ENCODE measurements around the gene GDPD5.

GDPD5 gene

DNA sequence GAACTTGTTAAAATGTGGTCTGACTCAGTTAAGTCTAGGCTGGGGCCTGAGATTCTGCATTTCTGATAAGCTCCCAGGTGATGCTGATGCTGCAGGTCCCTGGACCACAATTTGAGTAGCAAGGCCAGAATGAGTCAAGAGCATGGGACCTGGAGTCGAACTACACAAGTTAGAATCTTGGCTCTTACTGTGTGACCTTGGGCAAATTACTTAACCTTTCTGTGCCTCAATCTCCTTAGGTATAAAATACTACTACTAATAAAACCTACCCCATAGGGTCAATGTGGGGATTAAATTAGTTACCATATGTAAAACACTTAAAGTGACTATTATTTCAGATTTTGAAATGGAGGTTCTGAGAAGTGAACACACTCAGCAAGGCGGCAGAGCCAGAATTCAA, 34.3 kb downstream of the GDPD5 start:
- Histone ChIP-seq H3K4me2 (ENCODE audit: low read length) (no peak overlapping the region), H3K27me3 (ENCODE audit: control insufficient read depth, low read length) (no peaks in the 10 kb centered on the region), H3F3A (ENCODE audit: control insufficient read depth, insufficient read depth) (no peaks in the 10 kb centered on the region), H4K20me1 (ENCODE audit: control insufficient read depth, insufficient read depth, low read depth, low read length) (no peaks in the 10 kb centered on the region), H3K9me3 (ENCODE audit: control insufficient read depth, insufficient read depth, low read length) (no peaks in the 10 kb centered on the region), H3K27ac (ENCODE audit: low read depth, low read length) (no peak overlapping the region), H3K9me2 (replicated peaks; ENCODE audit: control insufficient read depth, low read length) (no peaks in the 10 kb centered on the region), H3K79me2 (ENCODE audit: control insufficient read depth, low read length) (no peaks in the 10 kb centered on the region), H3K4me1 (ENCODE audit: control insufficient read depth, low read length) (peaks cover 15% of the 10 kb centered on the region), H3K4me3 (ENCODE audit: low read length) (no peak overlapping the region), H3K36me3 (ENCODE audit: control insufficient read depth, low read length) (no peaks in the 10 kb centered on the region)
- TF ChIP-seq EZH2phosphoT487 (IDR thresholded peaks at IDR 0.05; ENCODE audit: borderline replicate concordance, low read length), result no peak
- TF ChIP-seq, protein P1, sequence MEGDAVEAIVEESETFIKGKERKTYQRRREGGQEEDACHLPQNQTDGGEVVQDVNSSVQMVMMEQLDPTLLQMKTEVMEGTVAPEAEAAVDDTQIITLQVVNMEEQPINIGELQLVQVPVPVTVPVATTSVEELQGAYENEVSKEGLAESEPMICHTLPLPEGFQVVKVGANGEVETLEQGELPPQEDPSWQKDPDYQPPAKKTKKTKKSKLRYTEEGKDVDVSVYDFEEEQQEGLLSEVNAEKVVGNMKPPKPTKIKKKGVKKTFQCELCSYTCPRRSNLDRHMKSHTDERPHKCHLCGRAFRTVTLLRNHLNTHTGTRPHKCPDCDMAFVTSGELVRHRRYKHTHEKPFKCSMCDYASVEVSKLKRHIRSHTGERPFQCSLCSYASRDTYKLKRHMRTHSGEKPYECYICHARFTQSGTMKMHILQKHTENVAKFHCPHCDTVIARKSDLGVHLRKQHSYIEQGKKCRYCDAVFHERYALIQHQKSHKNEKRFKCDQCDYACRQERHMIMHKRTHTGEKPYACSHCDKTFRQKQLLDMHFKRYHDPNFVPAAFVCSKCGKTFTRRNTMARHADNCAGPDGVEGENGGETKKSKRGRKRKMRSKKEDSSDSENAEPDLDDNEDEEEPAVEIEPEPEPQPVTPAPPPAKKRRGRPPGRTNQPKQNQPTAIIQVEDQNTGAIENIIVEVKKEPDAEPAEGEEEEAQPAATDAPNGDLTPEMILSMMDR (IDR thresholded peaks at IDR 0.05; ENCODE audit: low read depth, low read length, poor library complexity, severe bottlenecking), result no peak

DNA sequence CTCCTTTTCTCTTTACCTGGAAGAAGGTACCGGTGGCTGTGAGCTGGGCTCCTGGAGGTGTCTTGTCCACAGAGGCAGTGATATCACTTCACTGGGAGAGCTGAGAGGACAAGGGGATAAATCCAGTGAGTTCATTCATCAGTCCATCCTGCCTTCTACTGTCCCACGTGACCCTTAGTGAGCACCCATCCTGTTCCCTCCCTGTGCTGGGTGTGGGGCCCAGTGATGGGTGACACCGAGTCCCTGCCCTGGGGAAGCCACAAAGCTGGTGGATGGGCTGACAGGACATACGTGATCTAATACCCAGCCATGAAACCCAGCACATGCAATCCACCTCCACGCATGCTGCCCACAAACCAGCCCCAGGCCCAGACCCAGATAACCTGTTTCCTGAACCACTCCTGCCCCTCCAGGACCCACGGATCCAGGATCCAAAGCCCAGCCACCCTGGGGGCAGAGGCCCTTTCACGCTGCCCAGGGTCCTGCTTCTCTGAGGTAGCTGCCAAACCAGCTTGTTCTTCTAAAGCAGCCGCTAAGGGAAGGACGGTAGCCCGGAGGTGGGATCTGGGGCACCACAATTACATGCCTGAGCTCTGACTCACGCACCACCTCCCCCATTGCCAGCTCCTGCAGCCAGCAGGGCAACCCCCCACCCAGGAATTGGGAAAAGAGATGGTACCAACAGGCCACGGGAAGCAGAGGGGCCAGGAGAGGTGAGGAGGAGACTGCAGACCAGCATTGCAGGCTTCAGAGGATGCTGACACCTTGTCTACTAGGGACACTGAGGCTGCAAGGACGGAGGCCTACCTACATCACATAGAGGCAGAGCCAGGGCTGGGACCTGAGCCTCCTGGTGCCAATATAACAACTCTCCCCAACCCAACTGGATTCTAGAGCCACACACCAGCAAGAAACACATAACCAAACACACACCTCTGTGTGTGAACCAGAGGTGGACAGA, 35.2 kb downstream of the GDPD5 start:
- no peak overlapping the region for H3K27ac ChIP-seq (ENCODE audit: low read depth, low read length)

DNA sequence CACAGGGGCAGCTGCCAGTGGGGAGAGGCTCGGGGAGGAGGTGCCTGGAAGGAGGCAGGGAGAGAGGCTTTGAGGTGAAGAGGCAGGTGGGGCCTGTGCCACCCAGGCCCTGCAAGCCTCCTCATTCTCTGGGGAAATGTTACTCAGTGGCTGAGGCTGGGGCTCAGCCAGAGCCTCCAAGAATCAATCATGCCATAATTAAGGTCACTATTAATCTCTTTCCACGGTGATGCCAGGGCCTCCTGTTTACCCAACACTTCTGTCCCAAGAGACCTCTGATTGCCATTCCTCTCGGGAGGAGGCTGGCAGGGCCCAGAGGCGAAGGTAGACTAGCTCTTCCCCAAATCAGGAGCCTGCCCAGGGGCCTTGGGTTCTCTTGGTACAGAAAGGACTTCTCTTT, 38.4 kb downstream of the GDPD5 start:
- H3K27me3 ChIP-seq (ENCODE audit: control insufficient read depth, low read length), result no peaks in the 10 kb centered on the region
- H3K9me2 ChIP-seq (replicated peaks; ENCODE audit: control insufficient read depth, low read length), result no peaks in the 10 kb centered on the region
- no peaks in the 10 kb centered on the region for H3K79me2 ChIP-seq (ENCODE audit: control insufficient read depth, low read length)
- H3K9me3 ChIP-seq (ENCODE audit: control insufficient read depth, insufficient read depth, low read length), result no peaks in the 10 kb centered on the region
- no peak overlapping the region for H3K4me2 ChIP-seq (ENCODE audit: low read length)
- H3K36me3 ChIP-seq (ENCODE audit: control insufficient read depth, low read length), result no peaks in the 10 kb centered on the region
- no peak overlapping the region for H3K4me3 ChIP-seq (ENCODE audit: low read length)
- H3K27ac ChIP-seq (ENCODE audit: low read depth, low read length), result no peak overlapping the region
- TF ChIP-seq, protein P1 (IDR thresholded peaks at IDR 0.05; ENCODE audit: low read depth, low read length, poor library complexity, severe bottlenecking), result no peak
- TF ChIP-seq EZH2phosphoT487 (IDR thresholded peaks at IDR 0.05; ENCODE audit: borderline replicate concordance, low read length), result no peak
- no peaks in the 10 kb centered on the region for H3F3A ChIP-seq (ENCODE audit: control insufficient read depth, insufficient read depth)
- H3K4me1 ChIP-seq (ENCODE audit: control insufficient read depth, low read length), result peaks cover 11% of the 10 kb centered on the region
- no peaks in the 10 kb centered on the region for H4K20me1 ChIP-seq (ENCODE audit: control insufficient read depth, insufficient read depth, low read depth, low read length)

More for the DNA sequence above, 35.2 kb downstream of the GDPD5 start:
- H3K4me3 ChIP-seq (ENCODE audit: low read length), result no peak overlapping the region
- TF ChIP-seq, protein P1 (IDR thresholded peaks at IDR 0.05; ENCODE audit: low read depth, low read length, poor library complexity, severe bottlenecking), result no peak
- H3F3A ChIP-seq (ENCODE audit: control insufficient read depth, insufficient read depth), result no peaks in the 10 kb centered on the region
- no peaks in the 10 kb centered on the region for H3K36me3 ChIP-seq (ENCODE audit: control insufficient read depth, low read length)
- H3K9me2 ChIP-seq (replicated peaks; ENCODE audit: control insufficient read depth, low read length), result no peaks in the 10 kb centered on the region
- H3K79me2 ChIP-seq (ENCODE audit: control insufficient read depth, low read length), result no peaks in the 10 kb centered on the region
- no peak overlapping the region for H3K4me2 ChIP-seq (ENCODE audit: low read length)
- peaks cover 15% of the 10 kb centered on the region for H3K4me1 ChIP-seq (ENCODE audit: control insufficient read depth, low read length)
- H3K9me3 ChIP-seq (ENCODE audit: control insufficient read depth, insufficient read depth, low read length), result no peaks in the 10 kb centered on the region
- H4K20me1 ChIP-seq (ENCODE audit: control insufficient read depth, insufficient read depth, low read depth, low read length), result no peaks in the 10 kb centered on the region
- no peaks in the 10 kb centered on the region for H3K27me3 ChIP-seq (ENCODE audit: control insufficient read depth, low read length)

All from DOHH2 (cell line).